PC-9 (cell line): ENCODE data around the gene ADISSP. TPM values are rescaled to one million over a fixed set of nuclear protein-coding genes. Genes with fewer than 3 reads are reported as not detected.

Source experiments
- BruUV-seq: library from RNA; stranded (reverse); fragments of 400-500 nt; replicated peaks from 2 replicates; lab custom pipeline; 2021; lab: Mats Ljungman, UMichigan
- CTCF ChIA-PET: fragments of 300-600 bp; sonication (Branson Sonifier 250); formaldehyde crosslinking; loops from one replicate; lab custom pipeline; 2022; ENCODE audit warnings: antibody characterized with exemption; lab: Charles Lee
- POLR2A ChIA-PET: fragments of 300-600 bp; sonication (Branson Sonifier 250); formaldehyde crosslinking; loops from one replicate; lab custom pipeline; 2022; ENCODE audit warnings: antibody characterized with exemption; ENCODE audit not compliant: unreplicated experiment; lab: Charles Lee
- DNase-seq, 2 experiments: peaks; one replicate each; pipeline versions ENCODE4 v3.0.0 to v3.0.0-alpha.2; 2015 to 2022; ENCODE audit warnings: mixed read lengths in 1 of 2
- H2AFZ ChIP-seq: fragments of 200-600 bp; sonication (generic); 2 replicates; pipeline ENCODE4 v1.8.1; 2017; ENCODE audit warnings: antibody characterized with exemption
- H3F3A ChIP-seq: fragments of 200-600 bp; sonication (generic); 2 replicates; pipeline ENCODE4 v1.8.1; 2017; ENCODE audit warnings: antibody characterized with exemption, mild to moderate bottlenecking, low read depth; ENCODE audit not compliant: insufficient read depth
- H3K27ac ChIP-seq: fragments of 200-600 bp; sonication (generic); 2 replicates; pipeline ENCODE4 v1.6.1; 2016; ENCODE audit warnings: mixed run types
- H3K27me3 ChIP-seq: fragments of 200-600 bp; sonication (generic); 2 replicates; pipeline ENCODE4 v1.6.1; 2016; ENCODE audit warnings: low read depth, mixed run types; ENCODE audit not compliant: insufficient read depth
- H3K36me3 ChIP-seq: fragments of 200-600 bp; sonication (generic); 2 replicates; pipeline ENCODE4 v1.6.1; 2016; ENCODE audit warnings: low read depth, mixed run types
- H3K4me1 ChIP-seq: fragments of 200-600 bp; sonication (generic); replicated peaks from 2 replicates; pipeline ENCODE4 v1.6.1; 2016; ENCODE audit warnings: mixed run types; ENCODE audit not compliant: insufficient read depth
- H3K4me2 ChIP-seq: fragments of 200-600 bp; sonication (generic); 2 replicates; pipeline ENCODE4 v1.6.1; 2017; ENCODE audit warnings: mixed run types
- H3K4me3 ChIP-seq: fragments of 200-600 bp; sonication (generic); 2 replicates; pipeline ENCODE4 v1.6.1; 2016; ENCODE audit warnings: mixed run types
- H3K79me2 ChIP-seq: fragments of 200-600 bp; sonication (generic); 2 replicates; pipeline ENCODE4 v1.6.1; 2017; ENCODE audit warnings: low read depth, mixed run types
- H3K9me2 ChIP-seq: fragments of 200-600 bp; sonication (generic); 2 replicates; pipeline ENCODE4 v1.8.1; 2017; ENCODE audit warnings: mild to moderate bottlenecking; ENCODE audit not compliant: insufficient read depth
- H3K9me3 ChIP-seq: fragments of 200-600 bp; sonication (generic); 2 replicates; pipeline ENCODE4 v1.8.1; 2016; ENCODE audit warnings: low read depth; ENCODE audit not compliant: insufficient read depth
- H4K20me1 ChIP-seq: fragments of 200-600 bp; sonication (generic); 2 replicates; pipeline ENCODE4 v1.8.1; 2017; ENCODE audit not compliant: insufficient read depth
- CTCF ChIP-seq: fragments of 200-600 bp; sonication (generic); conservative IDR thresholded peaks from 2 replicates; pipeline ENCODE4 v1.6.1; 2017; ENCODE audit warnings: mixed run types, antibody characterized with exemption, mild to moderate bottlenecking, moderate library complexity
- EZH2 ChIP-seq: fragments of 200-600 bp; sonication (generic); IDR thresholded peaks from 2 replicates; pipeline ENCODE4 v1.8.0; 2017; ENCODE audit warnings: antibody characterized with exemption, low read depth
- intact Hi-C: fragments of 100-400 bp; cut with micrococcal nuclease; formaldehyde crosslinking; loops from one replicate; pipeline ENCODE4 v1.10.0; 2022; ENCODE audit not compliant: unreplicated experiment
- total RNA-seq: library from RNA; stranded (reverse); gene quantifications from 2 replicates; pipeline ENCODE4 v1.2.3, GENCODE V29; 2021

ADISSP gene
- total RNA-seq, 1 experiment from 2014 or later: 86.9 TPM

- Histone ChIP-seq H3K9me3 (no peaks in the 10 kb centered on the region), H3K36me3 (no peaks in the 10 kb centered on the region), H3K4me3 (no peak overlapping the region), H3K4me1 (no peaks in the 10 kb centered on the region), H3K27ac (no peak overlapping the region), H3K27me3 (0 out of 2 replicates have a peak, but pooled peaks cover 7% of the 10 kb centered on the region), H3F3A (no peaks in the 10 kb centered on the region), H4K20me1 (no peaks in the 10 kb centered on the region), H3K79me2 (no peaks in the 10 kb centered on the region), H3K9me2 (no peaks in the 10 kb centered on the region), H2AFZ (no peak overlapping the region), H3K4me2 (no peak overlapping the region)
- POLR2A ChIA-PET: interaction anchor here (0.5 to 0.6 kb wide), 2 partner anchors 84 to 96 kb away, joined by 3 read pairs; no protein-coding TSS in a partner anchor
- CTCF ChIA-PET: interaction anchor here (0.7 kb wide), 1 partner anchor 28 kb away, joined by 3 read pairs; no protein-coding TSS in a partner anchor
- intact Hi-C loops: no loop called here
- no peak for DNase-seq
- no peak for TF ChIP-seq CTCF
- no peak for TF ChIP-seq EZH2
- BruUV-seq: no TSS peak
Observed at GRCh38 chr20:3704087-3704486, 63.5 kb downstream of the ADISSP start.

Other genes with a start within 250 kb of the ADISSP start
- gene GFRA4, start 104.4 kb downstream of the ADISSP start, total RNA-seq: not detected in 2 replicates
- gene ADAM33, start 85.7 kb downstream of the ADISSP start, total RNA-seq: not detected in 2 replicates
- gene SIGLEC1, start 55.2 kb downstream of the ADISSP start, total RNA-seq: 0.13 TPM in 1 of 2 replicates, not detected in the other
- gene HSPA12B, start 35.1 kb downstream of the ADISSP start, total RNA-seq: not detected in 2 replicates
- gene SPEF1, start 13.7 kb upstream of the ADISSP start, total RNA-seq: 2.6 and 2.7 TPM in 2 replicates
- gene CENPB, start 19.0 kb upstream of the ADISSP start, total RNA-seq: 70.8 and 82.9 TPM in 2 replicates
- gene CDC25B, start 28.6 kb upstream of the ADISSP start, total RNA-seq: 83.5 and 91.0 TPM in 2 replicates
- 18.3 and 20.0 TPM in 2 replicates for gene AP5S1, start 52.8 kb upstream of the ADISSP start, total RNA-seq
- gene MAVS, start 79.1 kb upstream of the ADISSP start, total RNA-seq: 53.6 and 61.3 TPM in 2 replicates
- gene PANK2, start 121.6 kb upstream of the ADISSP start, total RNA-seq: 51.6 and 54.5 TPM in 2 replicates
- gene RNF24, start 247.8 kb upstream of the ADISSP start, total RNA-seq: 60.5 and 89.0 TPM in 2 replicates